ENCODE measurements around the gene MINK1. TPM values are rescaled to one million over a fixed set of nuclear protein-coding genes. Genes with fewer than 3 reads are reported as not detected.

Gene MINK1
- total and polyA plus RNA-seq, 2 of the 13 experiments (the other 11 are each of a cell fraction or from before 2014, with no cell fraction given) = 17.2 to 63.9 TPM

- TF ChIP-seq ZBTB39 (CRISPR knock-in tag; IDR thresholded peaks at IDR 0.05) = no peak
- TF ChIP-seq KDM2A (CRISPR knock-in tag; IDR thresholded peaks at IDR 0.05; ENCODE audit: borderline replicate concordance, low read depth) = 0 out of 2 replicates have a peak, but pooled peaks have one; percentile 22
- no peak for TF ChIP-seq UBTF (CRISPR knock-in tag; IDR thresholded peaks at IDR 0.05)
- TF ChIP-seq ZNF597 (CRISPR knock-in tag; IDR thresholded peaks at IDR 0.05) = no peak
- no peak for TF ChIP-seq CENPX (CRISPR knock-in tag; IDR thresholded peaks at IDR 0.05)
- TF ChIP-seq CBFB (CRISPR knock-in tag; IDR thresholded peaks at IDR 0.05) = no peak
- peak; percentile 39; the same call in 1 of the 2 replicates for TF ChIP-seq ZGPAT (CRISPR knock-in tag; IDR thresholded peaks at IDR 0.05)
- TF ChIP-seq ZNF574 (CRISPR knock-in tag; IDR thresholded peaks at IDR 0.05) = peak; percentile 33; the same call in 1 of the 2 replicates
- no peak for TF ChIP-seq FOXJ3 (CRISPR knock-in tag; IDR thresholded peaks at IDR 0.05; ENCODE audit: borderline replicate concordance)
- TF ChIP-seq JDP2 (CRISPR knock-in tag; IDR thresholded peaks at IDR 0.05; ENCODE audit: borderline replicate concordance) = no peak
- TF ChIP-seq PBX2 (CRISPR knock-in tag; IDR thresholded peaks at IDR 0.05) = no peak
- 0 out of 2 replicates have a peak, but pooled peaks have one; percentile 34 for TF ChIP-seq ZNF766 (CRISPR knock-in tag; IDR thresholded peaks at IDR 0.05; ENCODE audit: borderline replicate concordance)
- TF ChIP-seq CBX1 (IDR thresholded peaks at IDR 0.05; ENCODE audit: low read depth) = no peak
- peak in 1 of 2 experiments; percentile 16; a peak in 1 of 4 replicates for TF ChIP-seq KLF16 (CRISPR knock-in tag; IDR thresholded peaks at IDR 0.05)
- TF ChIP-seq ZNF292 (CRISPR knock-in tag; IDR thresholded peaks at IDR 0.05; ENCODE audit: borderline replicate concordance, low read depth) = peak; percentile 54; the same call in 1 of the 2 replicates
- TF ChIP-seq SIN3A (IDR thresholded peaks at IDR 0.05; ENCODE audit: borderline replicate concordance, low read depth, low read length) = no peak
Measured at GRCh38 chr17:4920351-4921048, 87.4 kb downstream of the MINK1 start (continued).
